ENCODE measurements around the gene WFDC1. TPM values are rescaled to one million over a fixed set of nuclear protein-coding genes. Genes with fewer than 3 reads are reported as not detected.

WFDC1 gene
- polyA plus RNA-seq, 1 of the 3 experiments (the other 2 are of a cell fraction): 0.03 TPM

GRCh38 chr16:84268291-84269040, 26.2 kb upstream of the WFDC1 start:
- ChIA-PET CTCF (interaction anchor here (1.1 to 5.7 kb wide), 3 partner anchors 8 to 216 kb away, joined by 3 to 49 read pairs (median 5); no protein-coding TSS in a partner anchor), POLR2A (no interaction called here)

More at GRCh38 chr16:84268291-84269040, 26.2 kb upstream of the WFDC1 start:
- Histone ChIP-seq H3K79me2 (ENCODE audit: insufficient read depth) (no peaks in the 10 kb centered on the region), H3F3A (replicated peaks; ENCODE audit: insufficient read depth) (no peaks in the 10 kb centered on the region), H3K4me1 (ENCODE audit: control insufficient read depth in 1 of 2, insufficient read depth in 2 of 2, low read depth in 1 of 2, low read length in 1 of 2) (peaks cover 0 to 4% of the 10 kb centered on the region in 2 experiments; a peak in 1 of 4 replicates), H3K9ac (no peak overlapping the region), H2AFZ (ENCODE audit: low read depth) (no peak overlapping the region), H3K27ac (ENCODE audit: low read depth in 2 of 2, low read length in 1 of 2) (no peak overlapping the region), H3K4me2 (no peak overlapping the region), H3K36me3 (replicated peaks in 1 of 2; ENCODE audit: control insufficient read depth in 1 of 2, insufficient read depth in 2 of 2, low read length in 1 of 2) (no peaks in the 10 kb centered on the region), H4K20me1 (ENCODE audit: insufficient read depth) (no peaks in the 10 kb centered on the region), H3K9me2 (no peaks in the 10 kb centered on the region), H3K9me3 (no peaks in the 10 kb centered on the region), H3K4me3 (ENCODE audit: low read depth in 2 of 2, low read length in 1 of 2) (no peak overlapping the region), H3K27me3 (ENCODE audit: insufficient read depth) (no peaks in the 10 kb centered on the region; the same call in 1 of the 2 replicates)
- 48% methylated on average over 18 of the region's 18 CpGs for WGBS (ENCODE audit: low lambda C conversion rate)
- TF ChIP-seq CTCF (IDR thresholded peaks at IDR 0.05): no peak
- no peak for TF ChIP-seq FOSL2 (IDR thresholded peaks at IDR 0.05; ENCODE audit: borderline replicate concordance, low read depth)
- TF ChIP-seq FOXJ3 (CRISPR knock-in tag; IDR thresholded peaks at IDR 0.05): no peak
- TF ChIP-seq YY1 (IDR thresholded peaks at IDR 0.05; ENCODE audit: low read depth): no peak
- no peak for TF ChIP-seq TCF12 (IDR thresholded peaks at IDR 0.05)
- TF ChIP-seq GATA2 (CRISPR knock-in tag; IDR thresholded peaks at IDR 0.05): no peak
- TF ChIP-seq PBX3 (IDR thresholded peaks at IDR 0.05): no peak
- no peak for TF ChIP-seq FOXM1 (IDR thresholded peaks at IDR 0.05; ENCODE audit: low read depth)
- TF ChIP-seq MXI1 (IDR thresholded peaks at IDR 0.05; ENCODE audit: low read depth, low read length): no peak
- TF ChIP-seq USF2 (IDR thresholded peaks at IDR 0.05; ENCODE audit: borderline replicate concordance, low read depth, low read length): no peak
- no peak for TF ChIP-seq RXRA (IDR thresholded peaks at IDR 0.05; ENCODE audit: borderline replicate concordance, low read depth)
- TF ChIP-seq RAD21 (IDR thresholded peaks at IDR 0.05; ENCODE audit: low read length): no peak
- TF ChIP-seq RCOR1 (IDR thresholded peaks at IDR 0.05; ENCODE audit: low read length): no peak
- TF ChIP-seq MAX (IDR thresholded peaks at IDR 0.05; ENCODE audit: low read depth): no peak
- TF ChIP-seq IRF3 (IDR thresholded peaks at IDR 0.05; ENCODE audit: low read depth, low read length): no peak
- TF ChIP-seq JUND (IDR thresholded peaks at IDR 0.05): no peak
- no peak for TF ChIP-seq GABPA (IDR thresholded peaks at IDR 0.05; ENCODE audit: low read depth)
- TF ChIP-seq RFX5 (IDR thresholded peaks at IDR 0.05; ENCODE audit: low read length): no peak
- TF ChIP-seq EP300 (IDR thresholded peaks at IDR 0.05; ENCODE audit: borderline replicate concordance in 1 of 2, low read depth in 1 of 2, low read length in 1 of 2): no peak
- no peak for DNase-seq
